Mucosa of rectum (tissue), 2 donors: ENCODE measurements around the gene NBAS.
"Not testable (repeated sequence)": the region's sequence is repeated elsewhere in the genome, so short reads cannot be mapped to it uniquely, and the experiment has no call there.

Source experiments
- H3K27ac ChIP-seq, 2 donors: one replicate each; pipeline ENCODE4 v1.7.0; 2013; ENCODE audit warnings: inconsistent platforms in 2 of 2, low read depth in 2 of 2, low read length in 2 of 2
- H3K27me3 ChIP-seq, 2 donors: one replicate each; pipeline ENCODE4 v1.7.0; 2013; ENCODE audit warnings: low read length in 2 of 2; ENCODE audit not compliant: control insufficient read depth in 2 of 2, insufficient read depth in 2 of 2
- H3K36me3 ChIP-seq, 2 donors: one replicate each; pipeline ENCODE4 v1.7.0; 2013; ENCODE audit warnings: low read length in 2 of 2; ENCODE audit not compliant: control insufficient read depth in 2 of 2, insufficient read depth in 2 of 2
- H3K4me1 ChIP-seq, 2 donors: one replicate each; pipeline ENCODE4 v1.7.0; 2013; ENCODE audit warnings: low read length in 2 of 2, mild to moderate bottlenecking in 1 of 2; ENCODE audit not compliant: control insufficient read depth in 2 of 2, insufficient read depth in 2 of 2
- H3K4me3 ChIP-seq, 2 donors: one replicate each; pipeline ENCODE4 v1.7.0; 2013; ENCODE audit warnings: low read length in 2 of 2
- H3K9ac ChIP-seq, 2 donors: one replicate each; pipeline ENCODE4 v1.7.0; 2013; ENCODE audit warnings: low read length in 2 of 2, low read depth in 1 of 2, mild to moderate bottlenecking in 1 of 2
- H3K9me3 ChIP-seq, 2 donors: one replicate each; pipeline ENCODE4 v1.7.0; 2013; ENCODE audit warnings: low read length in 2 of 2; ENCODE audit not compliant: control insufficient read depth in 2 of 2
- donor health status: healthy.
- donor health status: Normal muscosa, but diverticular disease.

The NBAS gene

GRCh38 chr2:15546297-15547098 lies 14.6 kb downstream of the NBAS start:
- Histone ChIP-seq H3K9me3 (no peaks in the 10 kb centered on the region), H3K4me1 (no peaks in the 10 kb centered on the region), H3K4me3 (no peak overlapping the region), H3K27ac (no peak overlapping the region), H3K9ac (no peak overlapping the region), H3K36me3 (peaks cover 0 to 6% of the 10 kb centered on the region in 2 donors), H3K27me3 (no peaks in the 10 kb centered on the region)

DNA sequence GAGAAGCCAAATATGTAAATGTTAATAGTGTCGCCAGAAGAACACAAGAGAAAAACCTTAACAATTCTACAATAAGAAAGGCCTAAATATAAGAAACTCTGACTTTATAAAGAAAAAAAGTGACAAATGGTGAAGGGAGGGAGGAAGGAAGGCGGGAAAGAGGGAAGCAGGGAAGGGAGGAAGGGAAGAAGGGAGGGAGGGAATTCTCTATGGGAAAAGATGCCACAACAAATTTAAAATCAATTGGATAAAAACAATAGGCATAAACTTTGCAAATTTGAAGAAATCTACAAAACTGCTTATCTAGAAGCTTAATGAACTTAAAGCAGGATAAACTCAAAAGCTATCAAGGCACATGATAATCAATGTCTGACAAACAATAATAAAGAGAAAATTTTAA lies 16.9 kb downstream of the NBAS start:
- Histone ChIP-seq H3K36me3 (peaks cover 0 to 5% of the 10 kb centered on the region in 2 donors), H3K4me1 (no peaks in the 10 kb centered on the region), H3K9me3 (no peaks in the 10 kb centered on the region), H3K27ac (no peak overlapping the region), H3K4me3 (no peak overlapping the region), H3K9ac (no peak overlapping the region), H3K27me3 (no peaks in the 10 kb centered on the region)

GRCh38 chr2:15543541-15543940 lies 17.6 kb downstream of the NBAS start:
- H3K4me3 ChIP-seq, result no peak overlapping the region
- H3K27ac ChIP-seq, result no peak overlapping the region
- H3K4me1 ChIP-seq, result no peaks in the 10 kb centered on the region
- H3K27me3 ChIP-seq, result no peaks in the 10 kb centered on the region
- H3K9me3 ChIP-seq, result no peaks in the 10 kb centered on the region
- H3K9ac ChIP-seq, result no peak overlapping the region
- H3K36me3 ChIP-seq, result peaks cover 0 to 2% of the 10 kb centered on the region in 2 donors

DNA sequence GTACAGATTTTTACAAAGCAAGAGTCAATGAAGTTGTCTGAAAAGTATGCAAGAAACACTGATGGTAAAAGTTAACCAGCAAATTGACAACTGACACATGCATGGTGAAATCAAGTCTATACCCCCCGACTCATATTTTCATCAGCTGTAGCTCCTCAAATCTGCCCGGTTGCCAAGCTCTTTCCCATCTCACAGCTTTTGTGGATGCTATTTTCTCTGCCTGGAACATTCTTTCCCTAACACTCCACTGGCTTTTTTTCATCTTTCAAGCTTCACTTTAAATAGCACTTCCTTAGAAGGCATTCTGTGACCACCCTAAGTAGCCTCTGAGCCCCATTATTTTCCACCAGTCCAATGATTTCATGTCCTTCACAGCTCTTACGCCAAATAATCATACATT lies 18.1 kb downstream of the NBAS start:
- no peaks in the 10 kb centered on the region for H3K27me3 ChIP-seq
- H3K36me3 ChIP-seq, result peaks cover 0 to 2% of the 10 kb centered on the region in 2 donors
- no peaks in the 10 kb centered on the region for H3K4me1 ChIP-seq
- no peak overlapping the region for H3K9ac ChIP-seq
- no peaks in the 10 kb centered on the region for H3K9me3 ChIP-seq
- H3K27ac ChIP-seq, result no peak overlapping the region
- H3K4me3 ChIP-seq, result no peak overlapping the region

- not testable (repeated sequence) for H3K27ac ChIP-seq, H3K27me3 ChIP-seq, H3K4me3 ChIP-seq, H3K9ac ChIP-seq, H3K4me1 ChIP-seq, H3K36me3 ChIP-seq, H3K9me3 ChIP-seq
Observed at GRCh38 chr2:15542269-15542668, 18.9 kb downstream of the NBAS start.

- not testable (repeated sequence) for H3K27me3 ChIP-seq, H3K27ac ChIP-seq, H3K9ac ChIP-seq, H3K4me3 ChIP-seq, H3K4me1 ChIP-seq, H3K36me3 ChIP-seq, H3K9me3 ChIP-seq
Observed at GRCh38 chr2:15540523-15540922, 20.6 kb downstream of the NBAS start.

- Histone ChIP-seq H3K27me3 (no peaks in the 10 kb centered on the region), H3K9ac (no peak overlapping the region), H3K36me3 (peaks cover 0 to 2% of the 10 kb centered on the region in 2 donors), H3K9me3 (no peaks in the 10 kb centered on the region), H3K4me1 (no peaks in the 10 kb centered on the region), H3K27ac (no peak overlapping the region), H3K4me3 (no peak overlapping the region)
Observed at GRCh38 chr2:15539999-15540398, 21.1 kb downstream of the NBAS start.

DNA sequence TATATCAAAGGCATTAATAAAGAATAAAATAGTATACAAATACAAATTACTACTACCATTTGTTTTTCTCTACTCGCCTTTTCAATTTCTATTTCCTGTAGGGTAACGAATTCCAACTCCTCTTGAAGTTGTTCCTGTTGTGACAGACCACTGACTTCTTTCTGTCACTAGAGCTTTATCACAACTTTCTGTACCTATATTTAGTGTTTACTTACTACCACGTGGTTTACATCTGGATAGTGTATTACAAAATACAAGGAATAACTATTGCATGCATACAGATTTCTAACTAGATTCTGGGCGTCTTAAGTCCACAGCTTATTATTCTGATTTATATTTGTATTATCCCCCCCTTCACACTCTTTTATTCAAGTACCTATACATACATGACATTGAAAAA lies 22.3 kb downstream of the NBAS start:
- H3K36me3 ChIP-seq, result peaks cover 7 to 8% of the 10 kb centered on the region in 2 donors
- no peaks in the 10 kb centered on the region for H3K27me3 ChIP-seq
- H3K9ac ChIP-seq, result no peak overlapping the region
- no peak overlapping the region for H3K27ac ChIP-seq
- no peak overlapping the region for H3K4me3 ChIP-seq
- no peaks in the 10 kb centered on the region for H3K4me1 ChIP-seq
- no peaks in the 10 kb centered on the region for H3K9me3 ChIP-seq

- Histone ChIP-seq H3K9ac (no peak overlapping the region), H3K27ac (no peak overlapping the region), H3K4me3 (no peak overlapping the region), H3K4me1 (no peaks in the 10 kb centered on the region), H3K36me3 (peaks cover 25 to 27% of the 10 kb centered on the region in 2 donors), H3K9me3 (no peaks in the 10 kb centered on the region), H3K27me3 (no peaks in the 10 kb centered on the region)
Observed at GRCh38 chr2:15533860-15534480, 27.2 kb downstream of the NBAS start.

GRCh38 chr2:15532996-15533395 lies 28.1 kb downstream of the NBAS start:
- Histone ChIP-seq H3K27me3 (no peaks in the 10 kb centered on the region), H3K4me3 (no peak overlapping the region), H3K9me3 (no peaks in the 10 kb centered on the region), H3K36me3 (peaks cover 25 to 28% of the 10 kb centered on the region in 2 donors), H3K27ac (no peak overlapping the region), H3K4me1 (no peaks in the 10 kb centered on the region), H3K9ac (no peak overlapping the region)
